Measurements from ENCODE around the gene CDC25C.
A peak's percentile ranks its signal among the peaks of the same experiment; 100 is the strongest.

The CDC25C gene

GRCh38 chr5:138353560-138354080 is 22.0 kb upstream of the CDC25C start:
- Histone ChIP-seq H3K36me3 (ENCODE audit: insufficient read depth, low read length) (peaks cover 13% of the 10 kb centered on the region), H3K4me1 (ENCODE audit: insufficient read depth, low read length) (peaks cover 14% of the 10 kb centered on the region), H2AFZ (ENCODE audit: low read depth, low read length) (peak overlapping the region; percentile 84), H3K27me3 (ENCODE audit: insufficient read depth, low read length) (no peaks in the 10 kb centered on the region), H3K9me3 (ENCODE audit: low read length) (no peaks in the 10 kb centered on the region), H3K4me3 (ENCODE audit: low read length) (peak overlapping the region; percentile 75)

GRCh38 chr5:138352722-138353559 is 21.3 kb upstream of the CDC25C start:
- no peaks in the 10 kb centered on the region for H3K9me3 ChIP-seq (ENCODE audit: low read length)
- peaks cover 14% of the 10 kb centered on the region for H3K4me1 ChIP-seq (ENCODE audit: insufficient read depth, low read length)
- peak overlapping the region; percentile 84 for H2AFZ ChIP-seq (ENCODE audit: low read depth, low read length)
- no peaks in the 10 kb centered on the region for H3K27me3 ChIP-seq (ENCODE audit: insufficient read depth, low read length)
- H3K36me3 ChIP-seq (ENCODE audit: insufficient read depth, low read length): peaks cover 20% of the 10 kb centered on the region
- H3K4me3 ChIP-seq (ENCODE audit: low read length): peak overlapping the region; percentile 75

- Histone ChIP-seq H3K36me3 (ENCODE audit: insufficient read depth, low read length) (peaks cover 28% of the 10 kb centered on the region), H3K4me1 (ENCODE audit: insufficient read depth, low read length) (peaks cover 14% of the 10 kb centered on the region), H3K27me3 (ENCODE audit: insufficient read depth, low read length) (no peaks in the 10 kb centered on the region)
These were observed 20.6 kb upstream of the CDC25C start, which contains the start of gene KDM3B for GRCh38 chr5:138352071-138352721. Gene KDM3B (plus strand): TSS chr5:138352685. CDS start chr5:138352796, 111 bp downstream.

GRCh38 chr5:138351517-138351916 is 19.9 kb upstream of the CDC25C start:
- H3K36me3 ChIP-seq (ENCODE audit: insufficient read depth, low read length): peaks cover 34% of the 10 kb centered on the region
- H2AFZ ChIP-seq (ENCODE audit: low read depth, low read length): no peak overlapping the region
- H3K9me3 ChIP-seq (ENCODE audit: low read length): no peaks in the 10 kb centered on the region
- no peak overlapping the region for H3K4me3 ChIP-seq (ENCODE audit: low read length)
- H3K4me1 ChIP-seq (ENCODE audit: insufficient read depth, low read length): peaks cover 14% of the 10 kb centered on the region
- H3K27me3 ChIP-seq (ENCODE audit: insufficient read depth, low read length): no peaks in the 10 kb centered on the region

More at GRCh38 chr5:138352071-138352721, 20.6 kb upstream of the CDC25C start, which contains the start of gene KDM3B:
- Histone ChIP-seq H2AFZ (ENCODE audit: low read depth, low read length) (peak within 1 kb of the TSS; percentile 84), H3K9me3 (ENCODE audit: low read length) (no peaks in the 10 kb centered on the region), H3K4me3 (ENCODE audit: low read length) (peak within 1 kb of the TSS; percentile 75)

- Histone ChIP-seq H3K27me3 (ENCODE audit: insufficient read depth, low read length) (no peaks in the 10 kb centered on the region), H3K4me1 (ENCODE audit: insufficient read depth, low read length) (peaks cover 14% of the 10 kb centered on the region), H2AFZ (ENCODE audit: low read depth, low read length) (no peak overlapping the region), H3K4me3 (ENCODE audit: low read length) (no peak overlapping the region), H3K9me3 (ENCODE audit: low read length) (no peaks in the 10 kb centered on the region), H3K36me3 (ENCODE audit: insufficient read depth, low read length) (peaks cover 38% of the 10 kb centered on the region)
These were observed 19.5 kb upstream of the CDC25C start for GRCh38 chr5:138351056-138351455.

- H2AFZ ChIP-seq (ENCODE audit: low read depth, low read length): no peak overlapping the region
- H3K36me3 ChIP-seq (ENCODE audit: insufficient read depth, low read length): peaks cover 44% of the 10 kb centered on the region
- H3K27me3 ChIP-seq (ENCODE audit: insufficient read depth, low read length): no peaks in the 10 kb centered on the region
- H3K9me3 ChIP-seq (ENCODE audit: low read length): no peaks in the 10 kb centered on the region
- H3K4me1 ChIP-seq (ENCODE audit: insufficient read depth, low read length): peaks cover 13% of the 10 kb centered on the region
- no peak overlapping the region for H3K4me3 ChIP-seq (ENCODE audit: low read length)
These were observed 18.9 kb upstream of the CDC25C start for GRCh38 chr5:138350563-138350890.

GRCh38 chr5:138349852-138350562 is 18.4 kb upstream of the CDC25C start:
- Histone ChIP-seq H3K4me1 (ENCODE audit: insufficient read depth, low read length) (peaks cover 8% of the 10 kb centered on the region), H3K4me3 (ENCODE audit: low read length) (no peak overlapping the region), H3K27me3 (ENCODE audit: insufficient read depth, low read length) (no peaks in the 10 kb centered on the region), H2AFZ (ENCODE audit: low read depth, low read length) (no peak overlapping the region), H3K9me3 (ENCODE audit: low read length) (no peaks in the 10 kb centered on the region), H3K36me3 (ENCODE audit: insufficient read depth, low read length) (peaks cover 49% of the 10 kb centered on the region)

- Histone ChIP-seq H3K36me3 (ENCODE audit: insufficient read depth, low read length) (peaks cover 71% of the 10 kb centered on the region), H3K27me3 (ENCODE audit: insufficient read depth, low read length) (no peaks in the 10 kb centered on the region), H2AFZ (ENCODE audit: low read depth, low read length) (no peak overlapping the region), H3K4me3 (ENCODE audit: low read length) (no peak overlapping the region), H3K4me1 (ENCODE audit: insufficient read depth, low read length) (no peaks in the 10 kb centered on the region), H3K9me3 (ENCODE audit: low read length) (no peaks in the 10 kb centered on the region)
These were observed 15.3 kb upstream of the CDC25C start for GRCh38 chr5:138346889-138347288.

- Histone ChIP-seq H3K4me3 (ENCODE audit: low read length) (no peak overlapping the region), H2AFZ (ENCODE audit: low read depth, low read length) (no peak overlapping the region), H3K27me3 (ENCODE audit: insufficient read depth, low read length) (no peaks in the 10 kb centered on the region), H3K36me3 (ENCODE audit: insufficient read depth, low read length) (peaks cover 89% of the 10 kb centered on the region), H3K4me1 (ENCODE audit: insufficient read depth, low read length) (peaks cover 4% of the 10 kb centered on the region), H3K9me3 (ENCODE audit: low read length) (no peaks in the 10 kb centered on the region)
These were observed 13.5 kb upstream of the CDC25C start for GRCh38 chr5:138344887-138345622.

- Histone ChIP-seq H3K36me3 (ENCODE audit: insufficient read depth, low read length) (peaks cover 43% of the 10 kb centered on the region), H2AFZ (ENCODE audit: low read depth, low read length) (no peak overlapping the region), H3K4me3 (ENCODE audit: low read length) (peak overlapping the region; percentile 97)
These were observed 8.4 kb upstream of the CDC25C start for GRCh38 chr5:138340008-138340407.

GRCh38 chr5:138339464-138339863 is 7.9 kb upstream of the CDC25C start:
- Histone ChIP-seq H3K36me3 (ENCODE audit: insufficient read depth, low read length) (peaks cover 38% of the 10 kb centered on the region), H2AFZ (ENCODE audit: low read depth, low read length) (no peak overlapping the region), H3K9me3 (ENCODE audit: low read length) (no peaks in the 10 kb centered on the region), H3K4me1 (ENCODE audit: insufficient read depth, low read length) (peaks cover 18% of the 10 kb centered on the region), H3K4me3 (ENCODE audit: low read length) (peak overlapping the region; percentile 97), H3K27me3 (ENCODE audit: insufficient read depth, low read length) (no peaks in the 10 kb centered on the region)

More at GRCh38 chr5:138340008-138340407, 8.4 kb upstream of the CDC25C start:
- H3K27me3 ChIP-seq (ENCODE audit: insufficient read depth, low read length): no peaks in the 10 kb centered on the region
- peaks cover 18% of the 10 kb centered on the region for H3K4me1 ChIP-seq (ENCODE audit: insufficient read depth, low read length)
- H3K9me3 ChIP-seq (ENCODE audit: low read length): no peaks in the 10 kb centered on the region

- Histone ChIP-seq H3K4me3 (ENCODE audit: low read length) (peak overlapping the region; percentile 97), H3K9me3 (ENCODE audit: low read length) (no peaks in the 10 kb centered on the region), H3K4me1 (ENCODE audit: insufficient read depth, low read length) (peaks cover 18% of the 10 kb centered on the region), H3K36me3 (ENCODE audit: insufficient read depth, low read length) (peaks cover 34% of the 10 kb centered on the region), H2AFZ (ENCODE audit: low read depth, low read length) (no peak overlapping the region), H3K27me3 (ENCODE audit: insufficient read depth, low read length) (no peaks in the 10 kb centered on the region)
These were observed 7.5 kb upstream of the CDC25C start for GRCh38 chr5:138339091-138339456.

Measured in neuron (in vitro differentiated cells).